WTC11 (cell line): ENCODE measurements around the gene NBAS.

Source experiments
- FOXP1 ChIP-seq: sonication (generic); formaldehyde crosslinking; IDR thresholded peaks from 2 replicates; pipeline ENCODE4 v1.8.0; 2022; ENCODE audit warnings: missing genetic modification reagents, mild to moderate bottlenecking, moderate library complexity, borderline replicate concordance
- ZNF121 ChIP-seq: sonication (generic); formaldehyde crosslinking; IDR thresholded peaks from 2 replicates; pipeline ENCODE4 v1.8.0; 2023; ENCODE audit warnings: missing genetic modification reagents
- ZNF423 ChIP-seq: fragments of 250-450 bp; sonication (Bioruptor Pico); IDR thresholded peaks from 2 replicates; pipeline ENCODE4 v2.1.2; 2022; ENCODE audit warnings: mild to moderate bottlenecking, moderate library complexity

GRCh38 chr2:15457868-15458267 lies 103.3 kb downstream of the NBAS start:
- no peak for TF ChIP-seq FOXP1 (CRISPR knock-in tag)
- no peak for TF ChIP-seq ZNF121
- TF ChIP-seq ZNF423, result no peak
